GM19468 (cell line): ENCODE data around the gene PARD3.
"Not testable (repeated sequence)": the region's sequence is repeated elsewhere in the genome, so short reads cannot be mapped to it uniquely, and the experiment has no call there.

Experiments
- ATAC-seq: cut with Tn5 transposase; IDR thresholded peaks from one replicate; pipeline ENCODE4 v1.9.1; 2021; ENCODE audit warnings: mild to moderate bottlenecking, moderate library complexity, moderate number of reproducible peaks; ENCODE audit not compliant: unreplicated experiment; ENCODE audit errors: extremely low read depth

PARD3 gene

GRCh38 chr10:34771106-34771505 lies 44.0 kb downstream of the PARD3 start:
- ATAC-seq, result no peak

- ATAC-seq, result no peak
Observed at GRCh38 chr10:34769899-34770298, 45.2 kb downstream of the PARD3 start.

GRCh38 chr10:34768972-34769330 lies 46.1 kb downstream of the PARD3 start:
- ATAC-seq, result no peak

GRCh38 chr10:34768261-34768971 lies 46.7 kb downstream of the PARD3 start:
- no peak for ATAC-seq

- ATAC-seq, result no peak
Observed at GRCh38 chr10:34766811-34767494, 48.1 kb downstream of the PARD3 start.

DNA sequence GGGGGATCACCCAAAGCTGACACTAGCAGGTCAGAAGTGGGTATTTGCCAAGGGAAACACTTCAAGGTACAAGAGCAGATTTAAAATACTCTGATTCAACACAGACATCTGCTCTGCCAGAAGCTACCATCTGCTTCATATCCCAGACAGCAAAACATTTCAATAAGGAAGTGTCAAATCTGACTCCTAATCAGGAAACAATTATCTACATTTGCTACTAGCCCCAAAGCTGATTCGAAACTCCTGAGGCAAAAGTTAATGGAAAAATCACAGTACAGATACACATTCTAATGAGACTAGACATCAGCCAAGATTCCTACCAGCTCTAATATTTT lies 48.9 kb downstream of the PARD3 start:
- ATAC-seq, result no peak

GRCh38 chr10:34764472-34764946 lies 50.6 kb downstream of the PARD3 start:
- no peak for ATAC-seq

GRCh38 chr10:34762603-34763299 lies 52.3 kb downstream of the PARD3 start:
- ATAC-seq, result no peak

GRCh38 chr10:34762156-34762555 lies 52.9 kb downstream of the PARD3 start:
- ATAC-seq, result no peak

DNA sequence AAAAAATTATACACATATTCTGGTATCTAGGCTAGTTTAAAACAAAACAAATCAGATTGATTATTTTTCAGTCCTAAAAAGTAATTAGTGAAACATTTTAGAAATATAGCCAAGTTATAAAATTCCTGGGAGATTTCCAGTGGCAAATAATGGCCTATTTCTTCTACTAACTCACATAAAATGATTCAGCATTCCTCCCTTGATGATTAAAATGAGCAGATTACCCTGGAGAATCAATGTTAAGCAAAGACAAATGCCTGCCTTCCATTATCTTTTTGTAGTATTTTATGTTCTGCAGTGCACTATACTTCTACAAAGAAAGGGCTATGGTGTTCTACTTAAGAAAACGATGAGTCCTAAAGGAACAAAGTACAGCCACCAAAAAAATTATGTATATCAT lies 53.6 kb downstream of the PARD3 start:
- ATAC-seq, result no peak

GRCh38 chr10:34760606-34761005 lies 54.5 kb downstream of the PARD3 start:
- no peak for ATAC-seq

- no peak for ATAC-seq
Observed at GRCh38 chr10:34759837-34760215, 55.3 kb downstream of the PARD3 start.

DNA sequence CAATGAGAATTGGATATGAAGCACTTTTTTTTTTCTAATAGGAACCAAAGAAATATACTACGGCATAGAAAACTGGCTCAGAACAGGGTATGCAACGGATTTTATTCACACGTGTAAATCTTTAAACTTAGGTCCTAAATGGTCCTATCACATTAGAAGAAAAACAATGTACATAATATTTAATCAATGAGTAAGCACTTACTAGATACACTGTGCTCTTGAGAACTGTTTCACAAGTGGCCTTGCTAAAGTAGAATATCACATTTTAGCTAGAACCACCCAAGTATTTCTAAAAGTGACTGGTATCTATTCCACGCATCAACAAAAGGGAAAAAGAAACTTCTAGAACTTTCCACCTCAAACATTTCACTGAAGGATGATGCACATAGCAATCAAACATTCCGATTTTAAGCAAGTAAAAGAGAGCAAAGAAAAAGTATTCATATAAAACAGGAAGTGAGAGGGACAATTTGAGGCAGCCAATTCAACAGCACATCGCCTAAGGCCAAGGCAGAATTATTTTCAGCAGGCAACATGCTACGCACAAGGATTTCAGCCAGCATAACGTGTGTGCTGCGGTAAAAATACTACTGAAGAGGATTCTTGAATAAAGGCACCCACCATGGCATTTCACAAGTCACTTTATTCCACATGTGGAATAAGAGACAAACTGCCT lies 55.8 kb downstream of the PARD3 start:
- ATAC-seq, result no peak

- ATAC-seq, result no peak
Observed at GRCh38 chr10:34758447-34758996, 56.6 kb downstream of the PARD3 start.

DNA sequence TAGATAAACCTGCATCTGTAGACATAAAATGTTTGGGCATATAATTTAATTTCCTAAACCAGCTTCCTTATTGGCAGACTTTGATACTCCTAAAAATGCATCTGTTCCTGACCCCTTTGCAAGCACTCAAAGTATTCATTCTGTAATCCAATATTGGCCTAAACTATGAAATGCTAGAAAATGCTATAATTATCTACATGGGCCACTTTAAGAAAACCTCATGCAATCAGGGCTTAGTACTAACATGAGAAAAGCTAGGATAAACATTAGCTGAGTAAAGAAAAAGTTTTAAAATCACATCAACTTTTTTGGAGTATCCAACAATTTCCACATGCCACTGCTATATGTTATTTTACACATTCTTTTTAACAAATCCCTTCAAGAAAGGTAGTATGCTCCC lies 57.2 kb downstream of the PARD3 start:
- no peak for ATAC-seq

GRCh38 chr10:34757181-34757580 lies 57.9 kb downstream of the PARD3 start:
- not testable (repeated sequence) for ATAC-seq

DNA sequence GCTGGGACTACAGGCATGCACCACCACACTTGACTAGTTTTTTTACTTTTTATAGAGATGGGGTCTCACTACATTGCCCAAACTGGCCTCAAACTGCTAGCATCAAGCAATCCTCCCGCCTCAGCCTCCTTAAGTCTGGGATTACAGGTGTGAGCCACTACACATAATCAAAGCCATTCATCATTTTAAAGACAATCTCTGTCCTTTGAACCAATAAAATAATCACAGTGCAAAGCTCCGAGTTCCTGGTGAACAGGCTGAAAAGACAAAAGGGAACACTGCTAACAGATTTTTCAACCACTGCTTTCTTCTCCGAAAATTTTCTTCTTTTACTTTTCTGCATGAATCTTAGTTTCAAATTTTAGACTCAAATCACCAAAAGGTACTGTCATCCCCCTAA lies 58.5 kb downstream of the PARD3 start:
- ATAC-seq, result no peak

DNA sequence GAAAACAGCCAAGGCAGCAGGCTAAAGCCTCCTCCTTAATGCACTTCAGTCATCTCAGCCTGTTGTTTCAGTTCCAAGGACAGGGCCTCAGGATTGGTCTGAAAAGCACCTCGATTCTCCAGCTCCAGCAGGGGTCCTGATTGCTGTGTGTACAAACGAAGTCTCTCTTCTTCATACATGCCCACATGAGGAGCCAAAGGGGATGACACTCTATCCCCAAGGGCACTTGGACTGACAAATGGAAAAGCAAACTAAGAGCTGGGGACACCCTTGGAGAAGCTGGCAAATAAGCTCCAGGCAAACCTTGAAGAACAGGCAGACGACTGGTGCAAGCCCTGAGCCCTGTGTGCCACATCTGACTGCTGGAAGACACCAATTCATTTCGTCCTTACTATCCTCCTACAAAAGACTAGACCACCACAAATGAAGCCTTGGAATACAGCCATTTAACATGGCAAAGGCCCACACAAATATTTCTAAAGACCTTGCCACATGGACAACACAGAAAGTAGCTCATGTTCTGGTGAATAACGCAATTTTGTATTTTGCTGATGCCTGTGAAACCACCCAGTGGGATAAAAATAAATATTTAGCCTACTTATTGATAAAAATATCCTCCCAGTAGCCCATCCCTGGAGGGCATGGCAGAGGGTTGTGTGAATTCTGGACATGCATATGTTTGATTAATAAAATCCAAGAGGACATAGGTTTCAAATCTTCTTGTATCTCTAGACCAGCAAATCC lies 61.9 kb downstream of the PARD3 start:
- ATAC-seq, result no peak

GRCh38 chr10:34751272-34751671 lies 63.8 kb downstream of the PARD3 start:
- ATAC-seq, result no peak

DNA sequence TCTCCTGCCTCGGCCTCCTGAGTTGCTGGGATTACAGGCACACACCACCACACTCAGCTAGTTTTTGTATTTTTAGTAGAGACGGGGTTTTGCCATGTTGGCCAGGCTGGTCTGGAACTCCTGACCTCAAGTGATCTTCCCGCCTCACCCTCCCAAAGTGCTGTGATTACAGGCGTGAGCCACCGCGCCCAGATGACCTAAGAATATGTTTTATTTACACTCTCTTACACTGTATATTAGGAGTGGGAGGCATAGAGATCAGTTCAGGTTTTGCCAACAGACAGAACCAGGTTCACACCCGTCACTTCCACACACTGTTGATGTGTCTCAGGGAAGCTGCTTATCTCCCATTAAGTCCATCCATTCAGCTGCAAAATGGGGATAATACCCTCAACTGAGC lies 64.3 kb downstream of the PARD3 start:
- not testable (repeated sequence) for ATAC-seq
